BLaER1 (cell line): ENCODE data around the gene PDE6A.
A peak's percentile ranks its signal among the peaks of the same experiment; 100 is the strongest.

Experiments
- H3K27ac ChIP-seq: shearing (Covaris generic); formaldehyde crosslinking; 2 replicates; pipeline ENCODE4 v1.8.1; 2022
- H3K27me3 ChIP-seq: shearing (Covaris generic); formaldehyde crosslinking; 2 replicates; pipeline ENCODE4 v1.8.1; 2022
- H3K36me3 ChIP-seq: shearing (Covaris generic); formaldehyde crosslinking; 2 replicates; pipeline ENCODE4 v1.8.1; 2022
- H3K4me1 ChIP-seq: shearing (Covaris generic); formaldehyde crosslinking; 2 replicates; pipeline ENCODE4 v1.8.1; 2022
- H3K4me2 ChIP-seq: shearing (Covaris generic); formaldehyde crosslinking; 2 replicates; pipeline ENCODE4 v1.8.1; 2022
- H3K4me3 ChIP-seq: shearing (Covaris generic); formaldehyde crosslinking; 2 replicates; pipeline ENCODE4 v1.8.1; 2022
- H3K9ac ChIP-seq: shearing (Covaris generic); formaldehyde crosslinking; 2 replicates; pipeline ENCODE4 v1.8.1; 2022
- H3K9me3 ChIP-seq: shearing (Covaris generic); formaldehyde crosslinking; 2 replicates; pipeline ENCODE4 v1.8.1; 2022
- H4K20me1 ChIP-seq: shearing (Covaris generic); formaldehyde crosslinking; 2 replicates; pipeline ENCODE4 v1.8.1; 2022
- Cebpa-rat ChIP-seq: shearing (Covaris generic); IDR thresholded peaks from 2 replicates; pipeline ENCODE4 v1.8.1; 2022

PDE6A gene

GRCh38 chr5:149832636-149833035 is 112.0 kb downstream of the PDE6A start:
- Histone ChIP-seq H3K4me2 (no peak overlapping the region), H3K9me3 (no peaks in the 10 kb centered on the region), H3K27ac (no peak overlapping the region), H3K9ac (no peak overlapping the region), H4K20me1 (peaks cover 5% of the 10 kb centered on the region; the same call in 1 of the 2 replicates), H3K27me3 (no peaks in the 10 kb centered on the region), H3K4me3 (no peak overlapping the region), H3K4me1 (peaks cover 11% of the 10 kb centered on the region; the same call in 1 of the 2 replicates), H3K36me3 (peaks cover 77% of the 10 kb centered on the region)
- TF ChIP-seq Cebpa-rat = no peak

- H3K4me2 ChIP-seq = no peak overlapping the region
Measured at GRCh38 chr5:149831492-149831891, 113.1 kb downstream of the PDE6A start.

DNA sequence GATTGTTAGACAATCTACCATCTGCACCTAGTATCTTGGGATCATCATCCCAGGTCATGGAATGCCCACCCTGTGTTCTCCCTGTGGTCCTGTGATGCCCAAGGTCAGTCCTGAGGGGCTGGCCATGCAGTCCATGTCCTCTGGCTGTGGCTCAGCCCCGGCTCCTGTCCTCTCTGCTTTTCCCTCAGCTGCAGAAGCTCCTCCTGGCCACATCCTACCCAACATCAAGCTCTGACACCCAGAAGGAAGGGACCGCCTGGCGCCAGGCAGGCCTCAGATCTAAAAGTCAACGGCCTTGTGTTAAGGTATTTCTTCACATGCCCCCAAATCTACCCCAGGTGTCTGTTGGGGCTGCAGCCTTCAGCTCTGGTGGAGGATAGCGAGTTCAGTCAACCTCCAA is 114.0 kb downstream of the PDE6A start:
- no peak for TF ChIP-seq Cebpa-rat
- Histone ChIP-seq H3K9me3 (no peaks in the 10 kb centered on the region), H4K20me1 (peaks cover 5% of the 10 kb centered on the region; the same call in 1 of the 2 replicates), H3K4me3 (no peak overlapping the region), H3K36me3 (peaks cover 82% of the 10 kb centered on the region), H3K27me3 (no peaks in the 10 kb centered on the region), H3K4me1 (peaks cover 4% of the 10 kb centered on the region; the same call in 1 of the 2 replicates), H3K27ac (no peak overlapping the region), H3K4me2 (no peak overlapping the region), H3K9ac (0 out of 2 replicates have a peak overlapping the region, but pooled peaks have one; percentile 3)

More at GRCh38 chr5:149831492-149831891, 113.1 kb downstream of the PDE6A start:
- Histone ChIP-seq H3K4me3 (no peak overlapping the region), H4K20me1 (peaks cover 5% of the 10 kb centered on the region; the same call in 1 of the 2 replicates), H3K27me3 (no peaks in the 10 kb centered on the region), H3K9me3 (no peaks in the 10 kb centered on the region), H3K9ac (no peak overlapping the region), H3K36me3 (peaks cover 82% of the 10 kb centered on the region), H3K4me1 (peaks cover 6% of the 10 kb centered on the region; the same call in 1 of the 2 replicates), H3K27ac (no peak overlapping the region)
- no peak for TF ChIP-seq Cebpa-rat

DNA sequence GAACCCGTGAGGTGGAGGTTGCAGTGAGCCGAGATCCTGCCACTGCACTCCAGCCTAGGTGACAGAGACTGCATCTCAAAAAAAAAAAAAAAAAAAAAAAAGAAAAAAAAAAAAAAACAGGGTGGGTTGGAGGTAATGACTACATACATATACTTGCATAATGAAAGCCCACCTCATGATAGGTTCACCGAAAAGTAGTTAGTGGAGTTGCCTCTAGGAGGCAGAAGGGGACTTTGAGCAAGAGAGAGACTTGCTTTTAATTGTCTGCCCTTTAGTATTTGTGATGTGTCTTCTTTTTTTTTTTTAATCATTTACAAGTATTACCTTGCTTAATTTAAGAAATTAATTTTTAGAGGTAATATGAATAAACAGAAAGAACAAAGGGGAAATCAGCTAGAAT is 114.6 kb downstream of the PDE6A start:
- Histone ChIP-seq H4K20me1 (peaks cover 8% of the 10 kb centered on the region; the same call in 1 of the 2 replicates), H3K4me1 (peaks cover 4% of the 10 kb centered on the region; the same call in 1 of the 2 replicates), H3K9ac (no peak overlapping the region), H3K9me3 (no peaks in the 10 kb centered on the region), H3K4me2 (no peak overlapping the region), H3K27ac (no peak overlapping the region), H3K36me3 (peaks cover 82% of the 10 kb centered on the region), H3K4me3 (no peak overlapping the region), H3K27me3 (no peaks in the 10 kb centered on the region)
- TF ChIP-seq Cebpa-rat = no peak

DNA sequence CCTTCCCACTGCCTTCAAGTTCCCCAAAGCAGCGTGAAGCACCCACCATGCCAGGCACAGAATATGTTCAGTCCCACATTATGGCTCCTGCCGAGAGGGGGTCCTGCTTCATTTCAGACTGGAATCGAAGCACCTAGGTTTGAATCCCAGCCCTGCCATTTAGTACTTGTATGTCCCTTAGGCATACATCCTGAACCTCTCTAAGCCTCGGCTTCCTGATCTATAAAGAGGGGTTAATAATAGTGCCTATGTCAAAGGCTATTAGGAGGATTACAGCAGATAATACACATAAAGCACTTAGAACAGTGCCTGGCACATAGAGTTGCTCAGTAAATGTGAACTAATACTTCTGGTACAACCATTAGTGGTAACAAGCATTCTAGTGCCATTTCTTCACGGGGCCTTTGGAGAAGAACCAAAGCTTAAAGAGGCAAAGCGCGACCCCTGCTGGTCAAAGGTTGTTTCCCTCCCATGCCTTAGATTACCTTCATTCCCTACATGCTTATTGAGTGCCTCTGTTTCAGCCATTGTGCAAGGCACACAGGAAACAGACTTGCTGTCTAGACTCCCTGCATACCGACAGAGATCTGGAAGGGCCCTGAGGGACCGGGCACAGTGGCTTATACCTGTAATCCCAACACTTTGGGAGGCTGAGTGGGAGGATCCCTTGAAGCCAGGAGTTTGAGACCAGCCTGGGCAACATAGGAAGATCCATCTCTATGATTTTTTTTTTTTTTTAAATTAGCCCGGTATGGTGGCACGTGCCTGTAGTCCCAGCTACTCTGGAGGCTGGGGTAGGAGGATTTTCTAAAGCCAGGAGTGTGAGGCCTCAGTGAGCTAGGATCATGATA is 116.2 kb downstream of the PDE6A start:
- Histone ChIP-seq H3K4me2 (no peak overlapping the region), H3K4me3 (no peak overlapping the region), H3K27ac (no peak overlapping the region), H3K27me3 (no peaks in the 10 kb centered on the region), H3K4me1 (peaks cover 8% of the 10 kb centered on the region), H3K36me3 (peaks cover 77% of the 10 kb centered on the region), H3K9ac (no peak overlapping the region), H4K20me1 (peaks cover 8% of the 10 kb centered on the region; the same call in 1 of the 2 replicates), H3K9me3 (no peaks in the 10 kb centered on the region)
- TF ChIP-seq Cebpa-rat = no peak

- Histone ChIP-seq H3K4me1 (peaks cover 16% of the 10 kb centered on the region), H3K4me2 (no peak overlapping the region), H3K9ac (no peak overlapping the region), H3K4me3 (no peak overlapping the region), H3K36me3 (peaks cover 70% of the 10 kb centered on the region), H4K20me1 (peaks cover 8% of the 10 kb centered on the region; the same call in 1 of the 2 replicates), H3K27me3 (no peaks in the 10 kb centered on the region), H3K9me3 (no peaks in the 10 kb centered on the region), H3K27ac (no peak overlapping the region)
- no peak for TF ChIP-seq Cebpa-rat
Measured at GRCh38 chr5:149827546-149827945, 117.0 kb downstream of the PDE6A start.

DNA sequence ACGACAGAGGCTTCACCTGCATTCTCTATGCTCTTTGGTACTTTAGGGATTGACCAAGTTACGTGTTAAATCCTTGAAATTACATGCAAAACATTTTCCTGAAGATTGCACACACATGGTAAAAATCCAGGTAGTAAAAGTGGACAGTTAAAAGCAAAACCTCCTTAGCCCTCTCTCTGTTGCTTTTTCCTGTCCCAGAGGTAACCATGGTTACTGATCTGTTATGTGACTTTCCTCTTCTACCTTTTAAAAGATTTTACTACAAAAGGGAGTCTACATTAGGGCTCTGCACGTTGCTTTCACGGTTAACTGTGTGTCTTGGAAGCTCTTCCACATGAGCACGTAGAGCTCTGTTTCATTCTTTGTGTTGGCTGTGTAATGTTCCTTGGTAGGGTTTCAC is 117.5 kb downstream of the PDE6A start:
- H4K20me1 ChIP-seq = peaks cover 8% of the 10 kb centered on the region
- H3K36me3 ChIP-seq = peaks cover 70% of the 10 kb centered on the region
- TF ChIP-seq Cebpa-rat = no peak

DNA sequence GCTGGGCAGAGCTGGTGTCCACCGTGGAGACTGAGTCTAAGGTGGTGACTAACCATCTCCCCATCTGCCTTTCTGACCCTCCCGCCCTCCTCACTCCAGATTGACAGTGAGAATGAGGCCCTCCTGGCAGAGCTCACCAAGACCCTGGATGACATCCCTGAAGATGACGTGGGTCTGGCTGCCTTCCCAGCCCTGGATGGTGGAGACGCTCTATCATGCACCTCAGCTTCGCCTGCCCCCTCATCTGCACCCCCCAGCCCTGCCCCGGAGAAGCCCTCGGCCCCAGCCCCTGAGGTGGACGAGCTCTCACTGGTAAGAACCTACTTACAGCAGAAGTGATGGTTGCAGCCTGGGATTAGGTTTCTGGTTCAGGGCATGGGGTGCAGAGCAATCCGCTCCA is 118.0 kb downstream of the PDE6A start:
- no peaks in the 10 kb centered on the region for H3K27me3 ChIP-seq
- H3K9me3 ChIP-seq = no peaks in the 10 kb centered on the region
- H3K4me3 ChIP-seq = no peak overlapping the region
- no peak overlapping the region for H3K9ac ChIP-seq
- H3K27ac ChIP-seq = no peak overlapping the region
- H3K4me1 ChIP-seq = peaks cover 16% of the 10 kb centered on the region
- no peak for TF ChIP-seq Cebpa-rat
- no peak overlapping the region for H3K4me2 ChIP-seq
- peaks cover 71% of the 10 kb centered on the region for H3K36me3 ChIP-seq
- H4K20me1 ChIP-seq = peaks cover 8% of the 10 kb centered on the region

More for the DNA sequence above, 117.5 kb downstream of the PDE6A start:
- Histone ChIP-seq H3K9ac (no peak overlapping the region), H3K9me3 (no peaks in the 10 kb centered on the region), H3K27me3 (no peaks in the 10 kb centered on the region), H3K4me3 (no peak overlapping the region), H3K4me2 (no peak overlapping the region), H3K27ac (no peak overlapping the region), H3K4me1 (peaks cover 17% of the 10 kb centered on the region)

DNA sequence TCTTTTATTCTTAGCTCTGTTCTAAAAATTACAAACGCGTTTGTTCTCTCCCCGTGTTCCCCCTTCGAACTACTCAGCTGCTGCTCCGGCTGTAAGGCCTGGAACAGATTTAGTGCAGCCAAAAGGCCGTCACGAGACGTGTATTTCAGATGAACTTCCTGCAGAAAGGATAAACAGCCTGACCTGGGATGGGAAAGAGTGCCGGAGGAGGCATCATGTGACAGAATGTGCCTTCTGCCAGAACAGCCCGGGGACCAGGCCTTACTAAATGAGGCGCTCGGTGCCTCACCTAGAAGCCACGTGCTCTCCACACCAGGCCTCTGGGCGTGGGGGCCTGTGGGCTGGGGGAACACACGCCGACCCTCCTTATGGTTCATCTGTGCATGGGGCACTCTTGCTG is 119.7 kb downstream of the PDE6A start:
- Histone ChIP-seq H3K4me3 (no peak overlapping the region), H4K20me1 (peaks cover 13% of the 10 kb centered on the region; the same call in 1 of the 2 replicates), H3K27me3 (no peaks in the 10 kb centered on the region), H3K9me3 (no peaks in the 10 kb centered on the region), H3K9ac (no peak overlapping the region), H3K4me1 (peaks cover 13% of the 10 kb centered on the region), H3K4me2 (no peak overlapping the region), H3K27ac (no peak overlapping the region), H3K36me3 (peaks cover 72% of the 10 kb centered on the region)
- TF ChIP-seq Cebpa-rat = no peak

DNA sequence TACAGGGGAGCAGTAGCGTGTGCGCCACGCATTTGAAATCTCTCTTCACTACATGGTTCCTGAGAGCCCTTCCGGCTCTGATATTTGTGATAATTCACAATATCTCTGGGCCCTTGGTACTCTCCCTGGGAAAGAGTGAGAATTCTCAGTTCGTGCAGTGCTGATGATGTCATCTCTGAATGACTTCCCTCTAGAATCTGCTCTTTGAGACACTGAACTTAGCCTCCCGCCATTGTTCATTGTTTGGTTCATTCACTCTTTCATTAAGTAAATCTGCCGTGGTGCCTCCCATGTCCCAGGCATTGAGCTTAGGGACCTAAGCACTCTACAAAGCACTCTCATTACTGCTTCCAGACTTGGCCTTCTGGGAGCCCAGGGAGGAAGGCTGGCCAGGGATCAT is 120.5 kb downstream of the PDE6A start:
- peaks cover 69% of the 10 kb centered on the region for H3K36me3 ChIP-seq
- TF ChIP-seq Cebpa-rat = no peak

More for the DNA sequence above, 120.5 kb downstream of the PDE6A start:
- no peak overlapping the region for H3K4me2 ChIP-seq
- no peak overlapping the region for H3K4me3 ChIP-seq
- H3K27ac ChIP-seq = no peak overlapping the region
- H3K9ac ChIP-seq = no peak overlapping the region
- no peaks in the 10 kb centered on the region for H3K27me3 ChIP-seq
- no peaks in the 10 kb centered on the region for H3K9me3 ChIP-seq
- peaks cover 13% of the 10 kb centered on the region for H3K4me1 ChIP-seq
- peaks cover 13% of the 10 kb centered on the region; the same call in 1 of the 2 replicates for H4K20me1 ChIP-seq
